RWPE1 (cell line): ENCODE results near the gene C1R.
A peak's percentile ranks its signal among the peaks of the same experiment; 100 is the strongest.

Experiments used
- CTCF ChIA-PET: fragments of 350-600 bp; sonication (Branson Sonifier 250); formaldehyde crosslinking; extraction: SDS; loops from one replicate; lab custom pipeline; 2021; lab: Yijun Ruan, JAX
- POLR2A ChIA-PET: fragments of 400-600 bp; formaldehyde crosslinking; extraction: SDS; loops from one replicate; lab custom pipeline; 2020; ENCODE audit warnings: antibody characterized with exemption; ENCODE audit not compliant: low non-redundant PET; lab: Yijun Ruan, JAX
- DNase-seq: peaks from one replicate; pipeline ENCODE4 v3.0.0; 2012; ENCODE audit warnings: low spot score
- H3K27ac ChIP-seq: fragments of 450-650 bp; 2 replicates; pipeline ENCODE4 v1.5.1; 2017
- TF ChIP-seq, protein P1 (sequence below): fragments of 450-650 bp; conservative IDR thresholded peaks from 2 replicates; pipeline ENCODE4 v1.5.1; 2017; ENCODE audit warnings: low read depth, mild to moderate bottlenecking

Gene C1R

DNA sequence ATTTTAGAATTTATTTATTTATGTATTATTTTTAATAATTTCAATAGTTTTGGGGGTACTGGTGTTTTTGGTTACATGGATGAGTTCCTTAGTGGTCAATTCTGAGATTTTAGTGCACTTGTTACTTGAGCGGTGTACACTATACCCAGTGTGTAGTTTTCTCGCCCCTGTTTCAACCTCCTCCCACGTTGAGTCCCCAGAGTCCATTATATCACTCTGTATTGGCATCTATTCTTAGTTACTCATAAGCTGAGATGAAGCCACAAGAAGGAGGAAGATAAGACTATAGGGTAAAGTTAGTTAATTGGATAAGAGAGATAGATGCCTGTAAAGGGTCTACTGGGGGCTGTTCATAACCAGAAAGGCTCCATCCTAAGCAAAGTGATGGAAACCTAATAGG is 27.7 kb downstream of the C1R start:
- no peak for DNase-seq
- CTCF ChIA-PET, result no interaction called here
- POLR2A ChIA-PET, result no interaction called here
- H3K27ac ChIP-seq, result no peak overlapping the region
- TF ChIP-seq, protein P1, sequence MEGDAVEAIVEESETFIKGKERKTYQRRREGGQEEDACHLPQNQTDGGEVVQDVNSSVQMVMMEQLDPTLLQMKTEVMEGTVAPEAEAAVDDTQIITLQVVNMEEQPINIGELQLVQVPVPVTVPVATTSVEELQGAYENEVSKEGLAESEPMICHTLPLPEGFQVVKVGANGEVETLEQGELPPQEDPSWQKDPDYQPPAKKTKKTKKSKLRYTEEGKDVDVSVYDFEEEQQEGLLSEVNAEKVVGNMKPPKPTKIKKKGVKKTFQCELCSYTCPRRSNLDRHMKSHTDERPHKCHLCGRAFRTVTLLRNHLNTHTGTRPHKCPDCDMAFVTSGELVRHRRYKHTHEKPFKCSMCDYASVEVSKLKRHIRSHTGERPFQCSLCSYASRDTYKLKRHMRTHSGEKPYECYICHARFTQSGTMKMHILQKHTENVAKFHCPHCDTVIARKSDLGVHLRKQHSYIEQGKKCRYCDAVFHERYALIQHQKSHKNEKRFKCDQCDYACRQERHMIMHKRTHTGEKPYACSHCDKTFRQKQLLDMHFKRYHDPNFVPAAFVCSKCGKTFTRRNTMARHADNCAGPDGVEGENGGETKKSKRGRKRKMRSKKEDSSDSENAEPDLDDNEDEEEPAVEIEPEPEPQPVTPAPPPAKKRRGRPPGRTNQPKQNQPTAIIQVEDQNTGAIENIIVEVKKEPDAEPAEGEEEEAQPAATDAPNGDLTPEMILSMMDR, result no peak

DNA sequence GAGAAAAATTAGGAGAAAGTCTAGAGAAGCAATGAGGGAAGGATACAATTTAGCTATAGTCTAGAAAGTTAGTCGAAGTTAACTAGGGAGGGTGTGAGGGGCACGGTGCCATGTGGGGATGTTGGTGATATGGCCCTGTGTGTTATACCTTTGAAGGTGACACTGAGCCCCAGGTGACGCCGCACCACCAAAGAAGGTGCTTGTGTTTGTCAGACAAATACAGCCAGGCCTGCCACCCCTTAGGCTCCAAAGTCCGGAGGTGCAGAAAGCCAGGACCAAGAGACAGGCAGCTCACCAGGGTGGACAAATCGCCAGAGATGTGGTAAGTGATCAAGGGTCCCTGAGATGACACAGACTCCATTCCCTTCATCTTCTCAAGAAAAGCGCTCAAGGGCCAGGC is 30.6 kb downstream of the C1R start:
- POLR2A ChIA-PET, result no interaction called here
- CTCF ChIA-PET, result no interaction called here
- H3K27ac ChIP-seq, result no peak overlapping the region
- DNase-seq, result no peak
- TF ChIP-seq, protein P1, result no peak

DNA sequence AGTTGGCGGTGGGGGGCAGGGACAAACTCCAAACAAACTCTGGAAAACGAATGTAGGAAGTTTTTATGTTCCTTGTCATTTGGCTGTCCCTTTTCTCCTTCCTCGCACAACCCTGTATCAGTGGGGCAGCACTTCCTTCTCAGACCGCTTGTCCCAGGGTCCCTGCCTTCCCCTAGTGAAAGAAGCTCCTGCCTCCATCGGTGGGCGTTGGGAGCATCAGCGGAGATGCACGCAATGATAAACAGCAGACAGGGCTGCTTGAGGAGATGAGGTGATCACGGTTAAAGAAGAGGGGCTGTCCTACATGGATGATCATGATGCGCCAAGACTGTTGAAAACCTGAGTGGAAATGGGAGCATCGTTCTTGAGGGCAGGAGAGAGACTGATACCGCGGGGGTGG is 31.1 kb downstream of the C1R start:
- peak overlapping the region; percentile 80 for H3K27ac ChIP-seq
- ChIA-PET CTCF (interaction anchor here (1.3 kb wide), 1 partner anchor 47 kb away, joined by 8 read pairs; no protein-coding TSS in a partner anchor), POLR2A (no interaction called here)
- TF ChIP-seq, protein P1, result no peak
- no peak for DNase-seq

DNA sequence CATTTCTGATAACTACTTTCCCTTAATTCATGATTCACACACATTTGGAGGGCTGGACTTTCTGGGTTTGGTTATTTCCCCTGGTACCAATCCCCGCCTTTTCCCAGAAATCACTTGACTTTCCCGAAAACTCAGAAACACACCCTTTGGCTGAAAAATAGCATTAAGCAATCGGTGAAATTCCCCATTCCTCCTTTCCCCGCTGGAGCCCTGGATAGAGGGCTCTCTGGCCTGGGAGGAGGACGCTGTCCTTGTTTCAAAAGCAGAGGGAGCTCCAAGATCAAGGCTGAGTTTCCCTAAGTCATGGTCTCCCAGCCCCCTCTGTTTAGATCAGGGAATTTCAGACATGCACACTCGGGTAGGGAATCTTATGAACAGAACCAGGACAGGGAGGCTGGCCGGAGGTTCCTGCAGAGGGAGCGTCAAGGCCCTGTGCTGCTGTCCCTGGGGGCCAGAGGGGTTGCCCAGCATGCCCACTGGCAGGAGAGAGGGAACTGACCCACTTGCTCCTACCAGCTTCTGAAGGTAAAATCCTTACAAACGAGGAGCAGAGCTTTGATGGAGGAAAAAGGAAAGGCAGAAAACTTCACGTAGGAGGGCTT is 31.8 kb downstream of the C1R start, which contains the start of gene C1S:
Gene C1S (plus strand): TSS at position 366 of the 602 bp plus-strand sequence. CDS start 1,195 bp downstream, outside the sequence.
- POLR2A ChIA-PET, result no interaction called here
- DNase-seq, result peak; percentile 88
- CTCF ChIA-PET, result interaction anchor here (0.6 to 1.3 kb wide), 5 partner anchors 19 to 53 kb away, joined by 3 to 8 read pairs (median 4); partner anchors contain the start of genes C1R and C1RL

DNA sequence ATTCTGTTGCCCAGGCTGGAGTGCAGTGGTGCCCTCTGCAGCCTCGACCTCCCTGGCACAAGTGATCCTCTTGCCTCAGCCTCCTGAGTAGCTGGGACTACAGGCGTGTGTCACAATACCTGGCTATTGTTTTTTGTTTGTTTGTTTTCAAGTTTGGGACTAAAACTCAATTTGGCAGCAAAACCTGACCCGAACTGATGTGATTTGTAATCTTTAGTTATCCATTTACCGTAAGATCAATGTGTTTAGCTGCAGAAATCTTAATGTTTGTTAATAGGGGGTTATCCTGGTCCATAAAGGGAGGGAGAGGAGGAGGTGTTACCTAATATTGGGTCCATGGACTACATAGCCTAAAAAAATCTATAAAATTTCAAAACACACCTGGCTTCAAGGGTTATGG is 32.5 kb downstream of the C1R start:
- TF ChIP-seq, protein P1, result no peak
- ChIA-PET POLR2A (no interaction called here), CTCF (interaction anchor here (0.6 to 1.3 kb wide), 6 partner anchors 19 to 121 kb away, joined by 3 to 8 read pairs (median 4); partner anchors contain the start of genes C1R and C1RL)
- H3K27ac ChIP-seq, result peak overlapping the region; percentile 66
- no peak for DNase-seq

More for the DNA sequence above, 31.8 kb downstream of the C1R start, which contains the start of gene C1S:
- TF ChIP-seq, protein P1, result peak; percentile 75
- peak within 1 kb of the TSS; percentile 80 for H3K27ac ChIP-seq

DNA sequence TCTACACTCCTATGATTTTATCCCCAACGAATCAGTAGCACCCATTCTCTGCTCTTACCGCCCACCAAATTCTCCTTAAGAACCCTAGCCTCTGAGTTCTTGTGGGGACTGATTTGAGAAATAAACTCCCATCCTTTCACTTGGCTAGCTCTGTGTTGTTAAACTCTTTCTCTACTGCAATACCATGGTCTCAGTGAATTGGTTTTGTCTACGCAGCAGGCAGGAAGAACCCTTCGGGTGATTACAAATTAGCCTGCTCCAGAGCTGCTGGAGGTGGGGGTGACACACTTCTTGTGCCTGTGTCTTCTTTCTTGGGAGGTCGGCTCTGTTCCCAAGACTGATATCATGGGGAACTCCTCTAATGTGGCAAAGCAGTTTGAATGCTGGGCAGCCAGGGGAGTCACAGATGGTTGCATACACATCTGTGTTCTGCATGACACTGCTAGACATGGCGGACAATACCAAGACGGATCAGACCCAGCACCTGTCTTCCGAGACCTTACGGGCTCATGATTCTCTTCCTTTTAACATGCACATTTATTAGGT is 33.3 kb downstream of the C1R start:
- no peak for DNase-seq
- CTCF ChIA-PET, result no interaction called here
- POLR2A ChIA-PET, result no interaction called here
- TF ChIP-seq, protein P1, result no peak
- no peak overlapping the region for H3K27ac ChIP-seq
